ENCODE measurements around the gene FADS2. TPM values are rescaled to one million over a fixed set of nuclear protein-coding genes. Genes with fewer than 3 reads are reported as not detected.
A peak's percentile ranks its signal among the peaks of the same experiment; 100 is the strongest.

FADS2 gene
- total and polyA plus RNA-seq, 9 of the 15 experiments (the other 6 are each of a cell fraction or from before 2014, with no cell fraction given) = 2.9 to 42.8 (median 16.2) TPM

- TF ChIP-seq TCF15 (CRISPR knock-in tag; IDR thresholded peaks at IDR 0.05) (no peak), MAZ (CRISPR knock-in tag; conservative IDR thresholded peaks at IDR 0.05 in 1 of 2, IDR thresholded peaks at IDR 0.05 in 1 of 2) (peak in 1 of 2 experiments; percentile 18; a peak in 1 of 4 replicates), CTCFL (IDR thresholded peaks at IDR 0.05; ENCODE audit: borderline replicate concordance, insufficient read depth, low read depth, low read length, poor library complexity, severe bottlenecking) (peak; percentile 21), ZNF586 (CRISPR knock-in tag; conservative IDR thresholded peaks at IDR 0.05) (0 out of 2 replicates have a peak, but pooled peaks have one; percentile 64), JUND (IDR thresholded peaks at IDR 0.05; ENCODE audit: borderline replicate concordance, low read depth, low read length) (peak; percentile 22; the same call in 1 of the 2 replicates), JUND (tag; IDR thresholded peaks at IDR 0.05; ENCODE audit: borderline replicate concordance, low read depth, low read length) (peak; percentile 12; the same call in 1 of the 3 replicates), POLR2AphosphoS5 (IDR thresholded peaks at IDR 0.05; ENCODE audit: control insufficient read depth, insufficient read depth, low read depth, low read length) (no peak; the same call in 1 of the 2 replicates), TEAD4 (IDR thresholded peaks at IDR 0.05; ENCODE audit: low read length) (no peak), TEAD4 (CRISPR knock-in tag; IDR thresholded peaks at IDR 0.05; ENCODE audit: borderline replicate concordance) (no peak), SP1 (CRISPR knock-in tag; IDR thresholded peaks at IDR 0.05) (peak; percentile 17; the same call in 1 of the 2 replicates), GTF2B (IDR thresholded peaks at IDR 0.05; ENCODE audit: extremely low read depth, insufficient read length) (no peak), CTCF (IDR thresholded peaks at IDR 0.05 in 2 of 3, conservative IDR thresholded peaks at IDR 0.05 in 1 of 3; ENCODE audit: insufficient read depth in 2 of 3, low read depth in 1 of 3, low read length in 3 of 3) (peak; percentile 86 to 93 (median 92)), ZC3H8 (IDR thresholded peaks at IDR 0.05) (no peak), YY1 (IDR thresholded peaks at IDR 0.05; ENCODE audit: borderline replicate concordance in 1 of 3, control insufficient read depth in 1 of 3, extremely low read depth in 1 of 3, insufficient read depth in 3 of 3, insufficient read length in 1 of 3, insufficient replicate concordance in 2 of 3, low read depth in 1 of 3, low read length in 2 of 3) (peak in 2 of 3 experiments; percentile 39 to 84), SUPT5H (IDR thresholded peaks at IDR 0.05) (peak; percentile 12), DEAF1 (CRISPR knock-in tag; IDR thresholded peaks at IDR 0.05) (peak; percentile 85), ZKSCAN8 (CRISPR knock-in tag; IDR thresholded peaks at IDR 0.05) (no peak), EWSR1 (IDR thresholded peaks at IDR 0.05; ENCODE audit: borderline replicate concordance, low read depth, partially characterized antibody) (no peak), ZNF121 (CRISPR knock-in tag; conservative IDR thresholded peaks at IDR 0.05) (peak; percentile 92)
These were observed 30.7 kb upstream of the FADS2 start (continued) for GRCh38 chr11:61797263-61797944.
